GM18519 (cell line): Measurements from ENCODE around the gene ST3GAL5.

Source experiments
- ATAC-seq: cut with Tn5 transposase; IDR thresholded peaks from one replicate; pipeline ENCODE4 v1.9.1; 2021; ENCODE audit warnings: mild to moderate bottlenecking, moderate library complexity; ENCODE audit not compliant: unreplicated experiment, low FRiP score

ST3GAL5 gene

DNA sequence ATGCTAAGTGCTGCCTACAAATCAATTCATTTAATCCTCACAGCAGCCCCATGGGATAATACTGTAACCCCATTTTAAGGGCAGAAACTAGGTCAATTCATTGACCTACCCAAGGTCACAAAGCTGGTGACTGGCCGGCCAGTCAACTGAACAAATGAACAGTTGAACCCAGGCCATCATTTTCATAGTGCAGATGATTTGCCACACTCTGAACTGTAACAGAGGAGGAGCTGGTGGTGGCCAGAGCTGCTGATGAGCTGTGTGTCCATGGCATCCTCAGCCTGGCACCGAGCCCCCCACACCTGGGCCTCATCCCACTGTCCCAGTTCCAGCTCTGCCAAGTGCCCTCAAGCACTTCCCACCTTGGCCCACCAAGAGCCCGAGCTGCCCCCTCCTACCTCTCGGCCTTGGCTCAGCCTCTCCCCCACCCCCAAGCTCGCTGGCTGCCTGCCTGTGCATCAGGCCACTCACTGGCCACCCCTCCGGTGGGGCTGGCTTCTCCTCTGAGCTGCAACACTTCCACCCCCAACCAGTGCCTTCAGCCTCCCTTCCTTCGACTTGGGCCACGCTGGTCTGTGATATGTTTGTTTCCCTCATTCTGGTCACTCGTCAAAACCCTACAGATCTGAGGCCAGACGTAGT lies 76.6 kb downstream of the ST3GAL5 start:
- ATAC-seq = no peak

DNA sequence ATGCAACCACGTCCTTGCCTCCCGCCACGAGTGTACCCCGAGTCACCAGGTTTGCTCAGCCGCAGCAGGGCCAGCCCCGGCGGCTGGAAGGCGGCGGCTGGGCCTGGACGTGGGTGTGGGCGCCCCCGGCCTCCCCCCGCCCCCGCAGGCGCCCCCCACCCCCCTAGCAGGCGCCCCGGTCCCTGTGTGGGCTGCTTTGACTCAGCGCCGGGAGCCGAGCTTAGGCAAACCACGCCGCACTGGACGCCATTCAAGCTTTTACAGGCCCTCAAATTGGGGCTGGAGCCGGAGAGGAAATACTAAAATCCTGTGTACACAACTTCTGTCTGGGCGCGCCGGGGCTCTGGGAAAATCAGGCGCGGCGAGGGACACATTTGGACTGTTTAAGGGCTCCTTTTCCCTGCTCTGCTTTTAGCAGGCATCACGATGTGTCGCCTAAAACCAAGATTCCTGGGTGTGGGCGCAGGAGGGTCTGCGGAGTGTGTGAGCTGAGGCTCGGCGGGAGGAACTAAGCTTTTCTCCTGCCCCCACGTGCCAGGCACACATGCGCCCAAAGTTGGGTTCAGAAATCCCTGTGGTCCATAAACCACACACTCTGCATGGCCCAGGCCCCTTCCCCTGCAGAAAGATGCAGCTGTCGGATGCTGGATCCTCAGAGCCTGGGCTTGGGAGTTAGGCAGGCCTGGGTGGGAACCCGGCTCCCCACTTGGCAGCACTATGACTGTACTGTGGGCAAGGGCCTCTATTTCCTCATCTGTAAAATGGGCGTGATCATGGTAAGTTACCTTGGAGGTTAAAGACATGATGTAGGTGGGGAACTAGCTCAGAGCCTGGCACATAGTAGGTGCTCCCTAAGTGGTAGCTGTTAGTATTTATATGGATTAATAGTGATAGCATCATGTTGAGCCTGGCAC lies 77.4 kb downstream of the ST3GAL5 start:
- ATAC-seq = no peak

DNA sequence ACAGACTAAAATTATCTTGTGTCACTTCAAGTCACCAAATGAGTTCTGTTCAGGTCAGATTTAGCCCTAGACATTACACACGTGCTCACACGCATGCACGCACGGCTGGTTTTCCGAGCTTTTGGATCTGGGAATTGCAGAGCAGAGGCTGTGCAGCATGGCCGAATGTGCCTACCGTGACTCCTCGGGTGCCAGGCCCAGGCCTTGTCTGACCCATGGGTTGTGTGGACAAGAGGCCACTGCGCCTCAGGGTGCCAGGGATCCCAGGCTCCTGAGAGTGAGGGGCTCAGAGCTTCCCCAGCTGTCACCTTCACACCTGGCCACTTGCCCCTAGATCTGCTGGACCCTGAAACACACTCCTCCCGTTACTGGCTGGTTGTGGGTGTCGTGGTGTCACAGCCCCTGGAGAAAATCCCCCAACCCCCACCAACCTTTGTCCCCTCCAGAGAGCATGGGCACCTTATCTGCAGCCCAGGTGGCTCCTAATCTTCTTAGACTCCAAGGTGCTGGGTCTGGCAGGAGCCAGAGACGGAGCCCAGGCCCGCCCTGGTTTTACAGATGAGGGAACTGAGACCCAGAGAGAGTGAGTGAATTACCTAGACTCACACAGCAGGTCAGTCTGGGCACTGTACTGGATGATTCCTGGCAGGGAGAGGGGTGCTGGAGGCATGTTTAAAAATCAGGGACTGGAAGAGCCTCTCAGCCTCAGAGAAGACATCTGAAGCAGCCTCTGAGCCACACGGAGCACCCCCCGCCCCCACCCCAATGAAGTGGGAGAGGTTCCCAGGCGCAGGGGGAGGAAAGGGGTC lies 78.2 kb downstream of the ST3GAL5 start:
- no peak for ATAC-seq

DNA sequence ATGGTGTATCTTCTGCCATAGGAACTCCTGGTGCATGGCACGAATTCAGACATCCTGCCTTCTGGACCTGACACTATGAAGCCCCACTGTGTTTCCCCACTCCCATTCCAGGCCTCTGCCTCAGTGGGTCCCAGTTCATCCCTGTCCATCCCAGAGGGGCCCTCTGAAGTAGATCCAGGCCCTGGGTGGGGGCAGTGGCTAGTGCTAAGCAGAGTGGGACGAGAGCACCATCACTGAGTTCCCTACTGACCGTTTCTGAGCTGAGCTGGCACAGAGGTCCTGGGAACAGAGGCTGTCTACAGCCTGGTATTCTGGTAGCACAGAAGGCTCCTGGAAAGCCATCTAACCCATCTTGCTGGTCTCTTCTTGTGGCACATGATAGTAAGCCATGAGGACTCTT lies 81.0 kb downstream of the ST3GAL5 start:
- no peak for ATAC-seq

DNA sequence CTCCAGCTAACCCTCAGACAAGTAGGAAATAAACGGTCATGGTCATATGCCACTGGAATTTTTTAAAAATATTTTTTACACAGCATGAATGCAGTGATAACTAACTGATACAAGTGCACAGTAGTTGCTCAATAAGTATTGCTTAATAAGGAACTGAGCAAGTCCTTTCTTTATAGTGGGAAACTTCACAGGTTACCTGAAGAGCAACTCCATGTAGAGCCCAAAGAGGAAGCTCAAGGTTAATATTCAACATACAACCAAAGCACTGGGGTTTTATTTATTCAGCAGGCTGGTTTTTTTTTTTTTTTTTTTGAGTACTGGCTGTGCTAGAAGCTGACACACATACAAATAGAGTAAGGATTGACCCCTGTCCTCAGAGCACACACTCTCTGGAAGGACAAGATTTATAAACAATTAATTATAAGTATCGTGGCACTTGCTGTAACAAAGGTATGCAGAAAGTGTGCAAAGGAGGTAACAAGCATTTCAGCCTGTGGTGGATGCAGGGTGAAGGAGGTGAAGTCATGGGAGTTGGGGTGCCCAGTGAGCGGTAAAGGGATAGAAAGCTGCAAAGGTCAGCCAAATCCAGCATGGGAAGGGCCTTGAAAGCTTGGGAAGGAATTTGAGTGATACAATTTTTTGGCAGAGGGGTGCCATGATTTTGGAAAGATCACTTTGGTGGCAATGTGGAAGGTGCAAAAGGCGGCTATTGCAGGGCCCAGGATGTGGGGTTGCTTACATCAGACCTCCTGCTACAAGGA lies 82.3 kb downstream of the ST3GAL5 start:
- no peak for ATAC-seq

DNA sequence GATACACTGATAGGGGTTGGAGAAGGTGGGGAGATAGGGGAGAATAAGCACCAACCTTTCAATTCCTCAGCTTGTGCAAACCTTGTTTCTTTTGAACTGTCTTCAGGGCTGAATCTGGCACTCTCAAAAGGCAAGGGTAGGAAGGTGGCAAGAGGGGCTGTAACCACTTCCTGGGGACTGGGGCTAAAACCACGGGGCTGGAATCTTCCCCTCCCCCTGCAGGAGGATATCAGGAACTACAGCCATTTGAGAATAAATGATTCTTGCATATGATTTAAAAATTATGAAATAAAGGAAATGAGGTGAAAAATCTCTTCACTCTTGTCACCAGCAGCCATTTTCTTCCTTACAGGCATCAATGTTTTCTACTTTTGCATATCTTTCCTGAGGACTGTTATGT lies 84.2 kb downstream of the ST3GAL5 start:
- no peak for ATAC-seq

DNA sequence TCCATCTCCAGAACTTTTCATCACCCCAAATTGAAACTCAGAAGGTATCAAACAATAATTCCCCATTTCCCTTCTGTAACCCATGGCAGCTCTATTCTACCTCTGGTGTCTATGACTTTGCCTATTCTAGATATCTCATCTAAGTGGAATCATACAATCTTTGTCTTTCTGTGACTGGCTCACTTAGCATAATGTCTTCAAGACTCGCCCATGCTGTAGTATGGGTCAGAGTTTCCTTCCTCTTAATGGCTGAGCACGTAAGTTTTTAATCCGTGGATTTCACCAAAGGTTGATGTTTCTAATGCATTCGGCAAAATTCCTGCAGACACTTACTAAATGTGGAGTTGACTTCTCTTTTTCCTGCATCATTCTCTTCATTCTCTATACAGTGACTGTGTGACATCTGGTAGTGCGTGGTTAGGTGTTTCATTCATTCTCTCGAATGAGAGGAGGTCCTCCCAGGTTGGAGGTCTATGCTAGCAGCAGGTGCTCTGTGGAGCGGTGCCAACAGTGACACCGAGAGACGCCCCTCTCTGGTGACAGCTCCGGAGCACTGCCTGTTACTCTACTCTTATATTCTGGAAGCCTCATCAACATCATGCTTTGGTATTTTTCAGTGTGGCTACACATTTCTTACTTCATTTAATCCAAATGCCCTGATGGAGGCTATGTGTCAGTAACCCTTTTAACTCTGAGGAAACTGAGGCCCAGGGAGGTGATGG lies 84.9 kb downstream of the ST3GAL5 start:
- ATAC-seq = no peak

DNA sequence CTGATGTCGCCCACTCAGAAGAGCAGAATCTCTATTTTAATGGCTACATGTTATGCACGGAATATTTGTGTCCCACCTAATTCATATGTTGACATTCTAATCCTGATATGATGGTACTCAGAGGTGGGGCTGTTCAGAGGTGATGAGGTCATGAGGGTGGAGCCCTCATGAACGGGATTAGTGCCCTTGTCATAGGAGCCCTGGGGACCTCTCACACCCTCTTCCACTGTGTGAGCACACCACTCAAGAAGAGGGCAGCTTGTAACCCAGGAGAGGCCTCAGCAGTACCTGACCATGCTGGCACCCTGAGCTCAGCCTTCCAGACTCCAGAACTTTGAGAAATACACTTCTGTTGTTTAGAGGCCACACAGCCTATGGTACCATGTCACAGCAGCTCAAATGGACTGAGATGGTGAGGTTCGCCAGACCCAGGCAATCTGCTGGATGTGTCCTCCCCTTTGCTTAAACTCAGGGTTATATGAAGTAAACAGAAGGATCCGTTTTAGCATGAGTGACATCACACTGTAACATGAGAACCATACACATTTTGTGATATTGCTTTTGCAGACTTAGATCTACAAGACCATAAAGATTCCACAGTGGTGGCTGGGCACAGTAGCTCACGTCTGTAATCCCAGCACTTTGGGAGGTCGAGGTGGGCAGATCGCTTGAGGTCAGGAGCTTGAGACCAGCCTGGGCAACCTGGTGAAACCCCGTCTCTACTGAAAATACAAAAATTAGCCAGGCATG lies 86.3 kb downstream of the ST3GAL5 start:
- no peak for ATAC-seq

DNA sequence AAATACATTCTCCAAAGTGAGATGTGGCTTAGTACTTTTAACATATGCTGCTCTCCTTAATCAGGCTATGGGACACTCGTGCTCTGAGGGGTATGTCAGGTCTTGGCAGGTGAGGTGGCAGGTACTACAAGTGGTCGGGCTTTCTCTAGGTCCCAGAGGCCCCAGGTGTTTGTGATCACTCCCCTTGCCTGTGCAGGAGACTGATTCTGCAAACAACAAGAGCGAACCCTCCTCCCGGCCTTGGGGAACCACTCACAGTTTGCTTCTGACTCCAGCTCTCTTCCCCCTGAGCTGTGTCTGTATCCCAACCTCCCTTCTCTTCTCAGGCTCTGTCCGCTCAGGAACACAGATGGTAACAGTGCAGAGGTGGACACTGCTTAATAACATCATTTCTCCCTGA lies 86.9 kb downstream of the ST3GAL5 start:
- no peak for ATAC-seq

DNA sequence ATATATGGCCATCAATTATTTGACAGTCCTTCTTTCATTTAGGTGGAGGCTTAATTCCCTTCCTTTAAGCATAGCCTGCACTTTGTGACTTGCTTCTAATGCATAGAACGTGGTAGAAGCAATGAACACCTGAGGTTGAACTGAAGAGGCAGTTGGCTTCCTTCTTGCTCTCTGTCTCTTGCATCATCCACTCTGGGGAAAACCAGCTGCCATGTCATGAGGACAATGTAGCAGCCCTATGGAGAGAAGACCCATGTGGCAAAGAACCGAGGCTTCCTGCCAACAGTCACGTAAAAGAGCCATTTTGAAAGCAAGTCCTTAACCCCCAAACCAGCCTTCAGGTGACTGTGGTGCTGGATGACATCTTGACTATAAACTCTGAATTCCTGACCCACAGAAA lies 88.2 kb downstream of the ST3GAL5 start:
- ATAC-seq = no peak

DNA sequence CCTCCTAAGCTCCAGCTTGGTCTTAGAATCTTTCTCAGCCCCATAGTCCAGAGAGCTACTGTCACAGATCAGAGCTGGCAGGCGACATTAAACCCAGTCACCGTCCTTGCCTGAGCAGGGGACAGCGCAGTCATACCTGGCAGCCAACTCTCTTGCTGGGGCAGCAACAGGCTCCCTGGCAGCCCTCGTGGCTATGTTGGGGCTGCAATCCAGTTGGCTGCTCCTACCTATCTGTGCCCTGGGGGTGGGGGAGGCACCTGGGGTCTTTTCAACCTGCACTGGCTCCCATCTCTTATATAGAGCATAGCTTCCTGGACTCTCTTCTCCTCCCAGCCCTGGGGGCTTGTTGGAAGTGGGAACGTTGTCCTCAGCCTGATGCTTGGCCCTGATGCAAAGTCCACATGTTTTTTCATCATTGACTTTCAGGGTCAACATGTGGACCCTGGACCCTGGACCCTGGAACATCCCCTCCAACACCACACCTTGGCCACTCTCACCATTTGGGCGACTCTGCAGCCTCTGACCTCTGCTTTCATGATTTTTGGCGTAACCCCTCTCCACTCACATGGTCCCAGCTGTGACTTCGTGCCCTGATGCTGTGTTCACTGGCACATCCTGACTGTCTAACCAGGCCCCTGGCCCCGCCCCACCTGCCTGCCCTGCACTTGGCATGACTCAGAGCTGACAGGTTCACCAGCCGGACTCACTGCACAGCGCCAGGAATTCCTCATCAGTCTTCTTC lies 89.4 kb downstream of the ST3GAL5 start:
- no peak for ATAC-seq

DNA sequence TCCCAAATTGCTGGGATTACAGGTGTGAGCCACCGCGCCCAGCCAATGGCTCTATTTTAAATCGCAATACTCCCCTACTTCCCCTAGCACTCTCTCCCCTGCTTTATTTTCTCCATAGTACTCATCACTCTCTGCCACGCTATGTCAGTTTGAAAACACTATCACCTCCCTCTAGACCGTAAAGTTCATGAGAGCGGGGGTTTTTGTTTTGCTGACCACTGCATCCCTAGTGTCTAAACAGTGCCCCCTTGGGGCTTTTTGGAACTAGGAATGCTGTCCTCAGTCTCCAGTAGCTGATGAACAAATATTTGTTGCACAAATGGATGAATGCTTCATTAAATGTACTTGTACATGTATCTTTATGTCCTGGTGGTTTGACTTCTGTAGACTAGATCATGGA lies 90.9 kb downstream of the ST3GAL5 start:
- no peak for ATAC-seq

DNA sequence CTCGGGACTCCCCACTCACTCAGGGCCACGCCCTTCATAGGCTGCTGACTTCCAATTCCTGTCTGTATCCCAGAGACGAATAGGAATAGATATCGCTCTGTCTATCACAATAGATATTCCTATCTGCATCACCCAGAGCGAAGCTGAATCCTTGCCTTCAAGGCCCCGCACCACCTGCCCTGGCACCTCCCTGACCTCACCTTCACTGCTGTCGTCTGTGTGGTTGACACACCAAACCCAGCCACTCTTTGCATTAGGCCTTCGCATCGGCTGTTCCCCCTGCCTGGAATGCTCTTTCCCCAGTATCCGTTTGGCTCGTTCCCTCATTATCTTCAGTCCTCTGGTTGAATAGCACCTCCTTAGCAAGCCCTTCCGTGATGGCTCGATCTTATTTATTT lies 91.5 kb downstream of the ST3GAL5 start:
- no peak for ATAC-seq

DNA sequence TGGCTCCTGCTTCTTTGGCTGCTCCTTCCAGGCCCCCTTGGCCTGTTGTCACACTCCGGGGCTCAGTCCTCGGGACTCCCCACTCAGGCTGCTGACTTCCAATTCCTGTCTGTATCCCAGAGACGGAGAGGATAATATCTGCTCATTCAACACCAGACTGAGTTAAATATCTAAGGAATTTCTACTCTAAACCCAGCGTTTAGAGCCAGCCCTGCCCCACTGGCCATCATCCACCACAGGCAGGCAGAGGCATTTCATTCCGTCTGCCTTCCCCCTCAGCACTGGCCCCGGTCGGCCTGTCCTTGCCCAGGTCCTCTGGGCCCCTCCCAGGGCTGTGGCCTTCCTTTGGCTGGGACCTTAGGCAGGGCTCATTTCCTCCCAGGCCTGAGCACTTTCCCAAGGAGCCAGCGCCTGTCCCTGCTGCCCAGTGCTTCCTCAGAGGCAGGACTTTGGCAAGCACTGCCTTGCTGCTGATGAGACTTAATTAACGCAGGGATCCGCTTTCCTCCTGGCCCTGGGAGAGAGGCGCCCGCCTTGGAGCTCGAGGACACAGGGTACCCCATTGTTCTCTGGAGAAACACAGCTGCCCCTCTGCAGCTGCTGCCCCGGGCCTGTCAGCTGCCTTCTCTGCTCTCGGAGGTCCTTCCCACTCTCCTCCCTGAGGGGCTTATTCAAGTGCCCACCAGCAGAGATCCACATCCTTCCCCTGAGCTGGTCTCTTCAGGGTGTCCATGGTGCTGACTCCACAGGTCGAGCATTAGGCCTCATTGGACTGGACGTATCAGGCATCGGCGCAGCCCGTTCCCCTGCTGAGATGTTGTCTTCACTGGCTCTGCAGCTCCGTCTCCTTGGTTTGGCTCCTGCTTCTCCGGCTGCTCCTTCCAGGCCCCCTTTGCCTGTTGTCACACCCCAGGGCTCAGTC lies 92.2 kb downstream of the ST3GAL5 start:
- no peak for ATAC-seq

DNA sequence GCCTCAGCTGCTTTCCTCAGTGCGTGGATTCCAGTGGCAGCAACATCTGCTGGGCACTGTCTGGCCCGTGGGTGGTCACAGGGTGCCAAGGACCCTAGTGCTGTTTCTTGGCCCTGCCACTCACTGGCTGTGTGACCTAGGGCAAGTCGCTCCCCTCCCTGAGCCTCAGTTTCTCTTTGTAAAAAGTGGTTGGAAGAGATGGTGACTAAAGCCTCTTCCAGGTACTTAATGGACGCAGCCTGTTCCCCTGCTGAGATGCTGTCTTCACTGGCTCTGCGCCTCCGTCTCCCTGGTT lies 92.8 kb downstream of the ST3GAL5 start:
- no peak for ATAC-seq

DNA sequence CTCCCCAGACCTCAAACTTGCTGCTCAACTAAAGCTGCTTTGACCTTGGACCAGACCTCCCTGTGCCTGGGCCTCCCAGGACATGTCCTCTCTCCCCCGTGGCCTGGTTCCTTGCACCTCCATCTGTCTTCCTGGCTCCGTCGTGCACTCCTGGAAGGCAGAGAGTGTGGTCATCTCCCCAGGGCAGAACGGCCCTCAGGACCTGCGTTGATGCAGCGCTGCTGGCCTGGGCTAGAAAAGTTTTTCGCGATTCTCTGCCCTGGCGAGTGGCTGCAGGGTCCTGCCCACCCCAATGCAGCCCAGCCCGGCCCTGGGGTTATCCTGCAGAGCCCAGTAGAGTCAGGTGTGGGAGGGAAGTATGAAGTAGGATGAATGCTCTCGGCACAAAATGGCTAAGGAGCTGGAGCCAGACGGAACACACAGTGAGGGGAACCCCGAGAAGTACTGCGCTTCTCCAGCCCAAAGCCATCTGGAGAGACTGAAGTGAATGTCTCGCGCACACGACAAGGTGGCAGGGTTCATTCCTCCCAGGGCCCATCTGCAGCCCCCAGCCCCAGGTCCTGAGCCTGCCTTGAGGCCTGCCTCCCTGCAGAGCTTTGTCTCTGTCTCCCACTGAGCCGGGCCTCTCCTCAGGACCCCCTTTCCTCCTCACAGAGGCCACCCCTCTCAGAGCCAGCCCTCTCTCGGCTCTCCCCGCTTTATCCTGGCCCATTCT lies 93.3 kb downstream of the ST3GAL5 start:
- ATAC-seq = no peak

DNA sequence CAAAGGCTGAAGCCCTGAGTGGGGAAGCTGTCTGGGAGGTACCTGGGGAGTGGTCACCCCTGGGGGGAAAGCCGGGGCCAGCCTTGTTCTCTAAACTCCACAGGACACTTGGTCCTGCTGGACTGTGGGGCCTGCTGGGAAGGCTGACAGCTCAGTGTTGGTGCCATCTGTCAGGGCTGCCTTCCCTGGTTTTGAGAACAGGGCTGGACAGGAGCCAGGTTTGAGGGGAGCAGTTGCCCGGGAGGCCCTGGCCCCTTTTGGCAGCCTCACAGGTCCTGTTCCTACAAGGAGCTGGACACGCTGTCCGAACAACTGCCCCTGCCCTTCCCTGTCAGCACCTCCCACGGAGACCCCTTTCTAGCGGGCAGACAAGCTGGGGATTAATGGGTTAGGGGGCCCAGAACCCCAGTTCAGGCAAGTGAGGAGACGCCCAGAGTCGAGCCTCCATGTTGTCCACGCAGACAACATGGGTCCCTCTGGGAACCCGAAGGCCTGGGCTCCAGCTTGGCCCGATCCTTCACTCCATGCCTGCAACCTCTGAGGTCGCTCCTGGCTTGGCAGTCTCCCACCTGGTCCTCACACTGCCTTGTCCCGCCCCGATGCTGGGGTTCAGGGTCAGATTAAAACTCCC lies 94.2 kb downstream of the ST3GAL5 start:
- no peak for ATAC-seq
